Choroid plexus epithelial cell (primary cell): ENCODE data around the gene TBL3.

ENCODE experiments used
- DNase-seq: peaks from one replicate; pipeline ENCODE4 v3.0.0-alpha.2; 2010; ENCODE audit warnings: low read depth
- H3K4me3 ChIP-seq: 2 replicates; pipeline ENCODE4 v1.5.1; 2011; ENCODE audit warnings: low read depth, mild to moderate bottlenecking, control low read depth, low read length, moderate library complexity
- TF ChIP-seq, protein P1 (sequence below): conservative IDR thresholded peaks from 2 replicates; pipeline ENCODE4 v1.5.1; 2011; ENCODE audit warnings: low read depth, mild to moderate bottlenecking, control low read depth, inconsistent platforms, low read length, moderate library complexity

TBL3 gene

DNA sequence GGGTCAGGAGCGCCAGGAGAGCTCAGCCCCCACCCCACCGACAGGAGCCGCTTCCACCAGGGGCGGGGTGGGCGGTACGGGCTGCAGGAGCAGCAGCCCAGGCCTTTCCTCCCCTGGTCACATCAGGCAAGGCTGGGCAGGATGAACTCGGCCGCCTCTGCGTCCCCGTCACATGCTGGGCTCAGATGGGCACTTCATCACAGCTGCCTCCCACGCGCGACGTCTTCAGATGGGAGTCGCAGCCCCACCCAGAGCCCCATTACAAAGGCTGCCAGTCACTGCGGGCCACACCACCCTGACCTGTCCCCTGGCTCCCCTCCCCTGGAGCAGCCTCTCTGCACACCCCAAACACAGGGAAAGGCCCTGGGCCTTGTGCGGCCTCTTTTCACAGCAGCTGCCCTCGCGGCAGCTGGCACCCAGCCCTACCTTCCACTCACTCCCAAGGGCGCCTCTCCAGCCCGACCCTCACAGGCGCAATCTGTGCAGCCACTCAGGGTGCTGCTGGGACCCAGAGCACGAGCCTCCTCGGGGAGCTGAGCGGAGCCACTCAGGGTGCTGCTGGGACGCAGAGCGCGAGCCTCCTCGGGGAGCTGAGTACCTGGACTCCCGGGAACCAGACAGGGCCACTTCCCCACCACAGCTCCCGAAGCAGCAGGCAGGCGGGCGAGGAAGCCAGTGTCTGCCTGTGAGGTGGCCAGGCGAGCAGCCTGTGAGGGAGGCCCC lies 33.1 kb downstream of the TBL3 start:
- TF ChIP-seq, protein P1, sequence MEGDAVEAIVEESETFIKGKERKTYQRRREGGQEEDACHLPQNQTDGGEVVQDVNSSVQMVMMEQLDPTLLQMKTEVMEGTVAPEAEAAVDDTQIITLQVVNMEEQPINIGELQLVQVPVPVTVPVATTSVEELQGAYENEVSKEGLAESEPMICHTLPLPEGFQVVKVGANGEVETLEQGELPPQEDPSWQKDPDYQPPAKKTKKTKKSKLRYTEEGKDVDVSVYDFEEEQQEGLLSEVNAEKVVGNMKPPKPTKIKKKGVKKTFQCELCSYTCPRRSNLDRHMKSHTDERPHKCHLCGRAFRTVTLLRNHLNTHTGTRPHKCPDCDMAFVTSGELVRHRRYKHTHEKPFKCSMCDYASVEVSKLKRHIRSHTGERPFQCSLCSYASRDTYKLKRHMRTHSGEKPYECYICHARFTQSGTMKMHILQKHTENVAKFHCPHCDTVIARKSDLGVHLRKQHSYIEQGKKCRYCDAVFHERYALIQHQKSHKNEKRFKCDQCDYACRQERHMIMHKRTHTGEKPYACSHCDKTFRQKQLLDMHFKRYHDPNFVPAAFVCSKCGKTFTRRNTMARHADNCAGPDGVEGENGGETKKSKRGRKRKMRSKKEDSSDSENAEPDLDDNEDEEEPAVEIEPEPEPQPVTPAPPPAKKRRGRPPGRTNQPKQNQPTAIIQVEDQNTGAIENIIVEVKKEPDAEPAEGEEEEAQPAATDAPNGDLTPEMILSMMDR, result no peak
- no peak for DNase-seq
- H3K4me3 ChIP-seq, result no peak overlapping the region

DNA sequence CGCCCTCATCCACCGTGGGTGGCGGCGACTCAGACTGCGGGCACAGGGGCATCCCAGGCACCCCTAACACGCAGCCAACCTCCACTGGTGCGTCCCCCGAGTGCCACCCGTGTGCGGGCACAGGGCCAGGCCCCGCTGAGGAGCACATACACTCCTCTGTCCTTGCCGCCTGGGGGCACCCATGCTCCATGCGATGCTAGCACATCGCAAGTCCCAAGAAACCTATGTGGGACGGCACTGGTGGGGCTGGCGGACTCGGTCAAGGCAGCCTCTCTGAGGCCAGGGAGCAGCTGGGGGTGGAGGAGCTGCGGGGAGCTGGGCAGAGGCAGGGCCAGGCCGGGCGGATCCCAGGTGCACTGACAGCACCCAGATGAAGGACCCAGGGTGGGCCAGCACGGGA lies 33.8 kb downstream of the TBL3 start:
- TF ChIP-seq, protein P1, result no peak
- H3K4me3 ChIP-seq, result no peak overlapping the region
- DNase-seq, result no peak

DNA sequence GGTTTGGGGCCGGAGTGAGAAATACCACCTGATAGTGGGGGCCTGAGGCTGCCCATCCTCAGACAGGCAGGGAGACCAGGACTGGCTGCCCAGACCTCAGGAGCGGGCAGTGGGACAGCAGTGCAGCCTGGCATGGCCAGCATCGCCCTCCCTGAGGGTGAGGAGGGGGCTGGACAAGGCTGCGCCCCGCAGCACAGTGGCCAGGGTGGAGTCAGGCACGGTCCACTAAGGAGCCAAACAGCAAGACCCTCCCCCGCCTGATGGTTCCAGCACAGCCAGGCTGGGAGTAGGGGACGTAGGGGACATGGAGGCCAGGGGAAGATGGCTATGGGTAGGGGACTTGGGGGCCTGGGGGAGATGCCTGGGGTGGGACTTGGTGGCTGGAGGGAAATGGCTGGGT lies 34.5 kb downstream of the TBL3 start:
- TF ChIP-seq, protein P1, result no peak
- DNase-seq, result no peak
- H3K4me3 ChIP-seq, result no peak overlapping the region

DNA sequence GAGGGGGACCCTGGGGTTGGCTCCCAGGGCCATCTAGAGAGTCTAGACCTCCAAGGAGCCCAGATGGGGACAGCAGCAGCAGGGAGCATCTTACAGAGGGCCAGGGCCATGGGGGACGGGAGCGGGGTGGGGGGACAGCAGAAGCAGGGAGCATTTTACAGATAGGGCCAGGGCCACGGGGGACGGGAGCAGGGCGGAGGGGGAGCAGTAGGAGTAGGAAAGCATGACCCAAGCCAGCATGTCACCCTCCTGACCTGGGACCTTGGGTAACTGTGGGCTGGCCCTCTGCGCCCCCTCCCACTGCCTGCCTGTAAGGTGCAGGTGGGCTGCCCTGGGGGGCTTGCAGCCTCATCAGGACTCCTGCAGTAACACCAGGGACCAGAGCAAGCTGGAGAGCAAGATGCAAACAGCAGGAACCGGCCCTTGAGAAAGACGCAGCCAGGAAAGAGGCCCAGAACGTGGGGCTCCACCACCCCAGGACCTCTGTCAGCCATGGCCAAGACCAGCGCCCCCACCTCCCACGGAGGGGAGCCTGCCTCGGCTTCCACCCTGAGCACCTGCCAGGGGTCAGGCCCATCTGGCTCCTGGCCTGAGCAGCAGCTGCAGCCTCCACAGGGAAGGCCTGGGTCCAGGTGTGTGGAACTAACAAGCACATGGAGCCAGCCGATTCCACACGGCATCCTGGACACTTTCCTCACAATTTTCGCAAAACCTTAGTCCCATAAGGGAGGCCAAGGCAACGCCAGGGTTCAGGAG lies 35.4 kb downstream of the TBL3 start:
- DNase-seq, result no peak
- peak overlapping the region; percentile 17 for H3K4me3 ChIP-seq
- TF ChIP-seq, protein P1, result no peak

DNA sequence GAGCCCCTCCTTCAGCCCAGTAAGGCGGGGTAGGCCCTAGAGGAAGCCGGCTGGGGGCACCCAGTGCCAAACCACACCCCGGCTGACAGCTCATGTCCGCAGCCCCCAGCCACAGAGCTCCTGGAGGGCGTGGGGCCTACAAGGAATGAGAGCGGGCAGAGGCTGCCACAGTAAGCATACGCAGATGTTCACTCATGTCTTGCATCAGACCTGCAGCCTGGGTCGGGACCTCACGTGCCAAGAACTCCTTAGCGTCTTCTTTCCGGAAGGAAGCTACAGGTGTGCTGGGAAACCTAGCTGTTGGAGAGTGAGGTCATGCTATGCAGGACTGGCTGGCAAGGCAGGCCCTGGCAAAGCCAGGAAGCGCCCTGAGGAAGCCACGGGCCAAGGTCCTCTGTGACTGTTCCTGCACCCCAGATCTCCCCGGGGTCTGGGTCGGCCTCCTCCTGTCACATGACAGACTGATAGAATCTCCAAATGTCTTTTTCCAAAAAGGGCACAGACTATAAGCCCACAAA lies 36.2 kb downstream of the TBL3 start:
- TF ChIP-seq, protein P1, result no peak
- peak overlapping the region; percentile 72 for H3K4me3 ChIP-seq
- peak; percentile 35 for DNase-seq

DNA sequence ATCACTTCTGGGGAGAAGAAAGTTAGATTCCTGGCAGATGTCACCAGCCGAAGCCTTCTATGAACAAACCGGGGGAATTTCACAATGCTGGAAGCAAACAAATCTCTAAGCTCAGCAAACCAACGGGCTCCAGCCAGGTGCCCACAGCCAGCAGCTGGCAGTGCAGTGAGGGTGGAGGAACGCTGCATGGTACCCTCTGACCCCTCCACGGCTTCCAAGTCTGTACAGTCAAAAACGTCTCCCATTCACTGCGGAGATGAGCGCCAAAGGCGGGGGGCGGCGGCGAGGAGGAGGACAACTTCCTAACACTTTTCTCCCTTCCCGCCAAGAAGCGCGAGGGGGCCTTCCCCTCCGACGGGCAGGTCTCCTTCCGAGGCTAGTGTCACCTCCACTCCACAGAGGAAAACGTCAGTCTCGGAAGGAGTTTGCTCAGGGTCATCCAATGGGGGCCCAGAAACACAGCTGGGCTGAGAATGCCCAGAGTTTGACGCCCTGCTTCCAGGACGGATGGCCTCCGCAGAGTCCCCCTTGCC lies 36.8 kb downstream of the TBL3 start:
- DNase-seq, result peak; percentile 57
- peak overlapping the region; percentile 72 for H3K4me3 ChIP-seq
- TF ChIP-seq, protein P1, result no peak
